ENCODE data around the gene GSTP1.

DNA sequence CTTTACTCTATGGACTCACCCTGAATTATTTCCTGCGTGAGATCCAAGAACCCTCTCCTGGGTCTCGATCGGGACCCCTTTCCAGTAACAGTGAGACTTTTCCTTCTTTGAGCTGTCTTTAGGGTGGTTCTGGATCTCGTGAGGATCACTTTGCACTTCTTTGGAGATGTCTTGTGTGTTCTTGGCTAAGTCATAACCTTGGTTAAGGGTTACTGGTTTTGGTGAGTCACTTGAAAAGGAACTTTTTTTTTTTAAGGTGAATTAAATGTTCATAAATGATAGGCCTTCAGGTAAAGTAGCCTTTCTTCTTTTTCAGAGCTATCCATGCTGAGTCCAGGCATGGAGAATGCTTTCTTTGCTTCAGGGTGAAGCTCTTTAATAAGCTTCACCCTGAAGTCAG lies 19.4 kb upstream of the GSTP1 start:
- TF ChIP-seq EZH2 (IDR thresholded peaks at IDR 0.05; ENCODE audit: low read depth, low read length, severe bottlenecking) = no peak
- no peak for TF ChIP-seq JUN (IDR thresholded peaks at IDR 0.05; ENCODE audit: low read depth, low read length)
- TF ChIP-seq, protein P1, sequence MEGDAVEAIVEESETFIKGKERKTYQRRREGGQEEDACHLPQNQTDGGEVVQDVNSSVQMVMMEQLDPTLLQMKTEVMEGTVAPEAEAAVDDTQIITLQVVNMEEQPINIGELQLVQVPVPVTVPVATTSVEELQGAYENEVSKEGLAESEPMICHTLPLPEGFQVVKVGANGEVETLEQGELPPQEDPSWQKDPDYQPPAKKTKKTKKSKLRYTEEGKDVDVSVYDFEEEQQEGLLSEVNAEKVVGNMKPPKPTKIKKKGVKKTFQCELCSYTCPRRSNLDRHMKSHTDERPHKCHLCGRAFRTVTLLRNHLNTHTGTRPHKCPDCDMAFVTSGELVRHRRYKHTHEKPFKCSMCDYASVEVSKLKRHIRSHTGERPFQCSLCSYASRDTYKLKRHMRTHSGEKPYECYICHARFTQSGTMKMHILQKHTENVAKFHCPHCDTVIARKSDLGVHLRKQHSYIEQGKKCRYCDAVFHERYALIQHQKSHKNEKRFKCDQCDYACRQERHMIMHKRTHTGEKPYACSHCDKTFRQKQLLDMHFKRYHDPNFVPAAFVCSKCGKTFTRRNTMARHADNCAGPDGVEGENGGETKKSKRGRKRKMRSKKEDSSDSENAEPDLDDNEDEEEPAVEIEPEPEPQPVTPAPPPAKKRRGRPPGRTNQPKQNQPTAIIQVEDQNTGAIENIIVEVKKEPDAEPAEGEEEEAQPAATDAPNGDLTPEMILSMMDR (IDR thresholded peaks at IDR 0.05; ENCODE audit: control extremely low read depth in 1 of 3, insufficient read depth in 1 of 3, low read depth in 1 of 3, low read length in 3 of 3) = no peak
- TF ChIP-seq RAD21 (IDR thresholded peaks at IDR 0.05 in 1 of 2, conservative IDR thresholded peaks at IDR 0.05 in 1 of 2; ENCODE audit: low read depth in 2 of 2, low read length in 2 of 2) = no peak
- TF ChIP-seq POLR2A (IDR thresholded peaks at IDR 0.05; ENCODE audit: control extremely low read depth in 1 of 2, low read depth in 2 of 2, low read length in 2 of 2) = no peak
- no peak for TF ChIP-seq ATF2 (IDR thresholded peaks at IDR 0.05; ENCODE audit: low read length)
- no peak for TF ChIP-seq POLR2AphosphoS5 (IDR thresholded peaks at IDR 0.05; ENCODE audit: low read depth, low read length)
- TF ChIP-seq HDAC2 (IDR thresholded peaks at IDR 0.05; ENCODE audit: borderline replicate concordance in 1 of 2, low read depth in 2 of 2, low read length in 2 of 2) = no peak
- TF ChIP-seq HDAC6 (IDR thresholded peaks at IDR 0.05; ENCODE audit: low read depth, low read length) = no peak
- no peak for TF ChIP-seq BACH1 (IDR thresholded peaks at IDR 0.05; ENCODE audit: low read length)
- no peak for TF ChIP-seq CHD1 (IDR thresholded peaks at IDR 0.05; ENCODE audit: low read depth, low read length)
- TF ChIP-seq JUND (IDR thresholded peaks at IDR 0.05; ENCODE audit: low read length) = no peak
- TF ChIP-seq EP300 (IDR thresholded peaks at IDR 0.05; ENCODE audit: borderline replicate concordance in 1 of 2, low read depth in 2 of 2, low read length in 2 of 2) = no peak
